DOHH2 (cell line): ENCODE results near the gene AMIGO3.

Experiments used
- EZH2phosphoT487 ChIP-seq: fragments of 200-600 bp; sonication (generic); IDR thresholded peaks from 2 replicates; pipeline ENCODE4 v1.6.1; 2017; ENCODE audit warnings: borderline replicate concordance, mild to moderate bottlenecking, antibody characterized with exemption, low read length, moderate library complexity, mixed read lengths
- TF ChIP-seq, protein P1 (sequence below): fragments of 200-600 bp; sonication (generic); IDR thresholded peaks from one replicate; pipeline ENCODE4 v1.5.1; 2014; ENCODE audit warnings: antibody characterized with exemption, mild to moderate bottlenecking, low read depth, low read length; ENCODE audit not compliant: poor library complexity, severe bottlenecking

DNA sequence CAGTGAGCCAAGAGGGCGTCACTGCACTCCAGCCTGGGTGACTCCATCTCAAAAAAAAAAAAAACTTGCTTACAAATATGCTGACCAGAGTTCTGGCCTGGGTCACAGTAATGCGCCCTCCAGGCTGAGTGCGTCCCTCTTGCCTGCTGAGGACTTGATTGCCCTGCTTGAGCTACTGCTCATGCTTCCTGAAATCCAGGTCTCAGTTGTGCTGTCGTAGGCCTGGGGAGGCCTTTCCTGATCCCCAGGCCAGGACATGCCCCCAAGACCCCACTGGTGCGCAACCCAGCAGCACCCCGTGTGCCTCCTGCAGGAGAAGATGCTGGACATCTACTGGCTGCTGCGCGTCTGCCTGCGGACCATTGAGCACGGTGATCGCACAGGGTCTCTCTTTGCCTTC lies 7.3 kb downstream of the AMIGO3 start:
- TF ChIP-seq, protein P1, sequence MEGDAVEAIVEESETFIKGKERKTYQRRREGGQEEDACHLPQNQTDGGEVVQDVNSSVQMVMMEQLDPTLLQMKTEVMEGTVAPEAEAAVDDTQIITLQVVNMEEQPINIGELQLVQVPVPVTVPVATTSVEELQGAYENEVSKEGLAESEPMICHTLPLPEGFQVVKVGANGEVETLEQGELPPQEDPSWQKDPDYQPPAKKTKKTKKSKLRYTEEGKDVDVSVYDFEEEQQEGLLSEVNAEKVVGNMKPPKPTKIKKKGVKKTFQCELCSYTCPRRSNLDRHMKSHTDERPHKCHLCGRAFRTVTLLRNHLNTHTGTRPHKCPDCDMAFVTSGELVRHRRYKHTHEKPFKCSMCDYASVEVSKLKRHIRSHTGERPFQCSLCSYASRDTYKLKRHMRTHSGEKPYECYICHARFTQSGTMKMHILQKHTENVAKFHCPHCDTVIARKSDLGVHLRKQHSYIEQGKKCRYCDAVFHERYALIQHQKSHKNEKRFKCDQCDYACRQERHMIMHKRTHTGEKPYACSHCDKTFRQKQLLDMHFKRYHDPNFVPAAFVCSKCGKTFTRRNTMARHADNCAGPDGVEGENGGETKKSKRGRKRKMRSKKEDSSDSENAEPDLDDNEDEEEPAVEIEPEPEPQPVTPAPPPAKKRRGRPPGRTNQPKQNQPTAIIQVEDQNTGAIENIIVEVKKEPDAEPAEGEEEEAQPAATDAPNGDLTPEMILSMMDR: no peak
- TF ChIP-seq EZH2phosphoT487: no peak
